Stimulated activated CD8-positive, alpha-beta memory T cell treated with anti-CD3 and anti-CD28 coated beads, Interleukin-12 subunit alpha, Interleukin-12 subunit beta, amount 100 ng/mL, for 1 hour (primary cell): ENCODE data around the gene RIN2.
"Not testable (repeated sequence)": the region's sequence is repeated elsewhere in the genome, so short reads cannot be mapped to it uniquely, and the experiment has no call there.

Experiments used
- DNase-seq: peaks from one replicate; pipeline ENCODE4 v3.0.0-alpha.2; 2020; ENCODE audit warnings: low read depth

Gene RIN2

GRCh38 chr20:19787366-19787765, 29.3 kb downstream of the RIN2 start:
- DNase-seq = no peak

GRCh38 chr20:19789009-19789408, 31.0 kb downstream of the RIN2 start:
- DNase-seq = no peak

GRCh38 chr20:19789446-19789845, 31.4 kb downstream of the RIN2 start:
- no peak for DNase-seq

GRCh38 chr20:19791887-19792286, 33.8 kb downstream of the RIN2 start:
- DNase-seq = no peak

GRCh38 chr20:19793716-19794115, 35.7 kb downstream of the RIN2 start:
- no peak for DNase-seq

- no peak for DNase-seq
These were observed 36.9 kb downstream of the RIN2 start for GRCh38 chr20:19794941-19795340.

GRCh38 chr20:19799325-19799724, 41.3 kb downstream of the RIN2 start:
- DNase-seq = no peak

GRCh38 chr20:19802099-19802491, 44.0 kb downstream of the RIN2 start:
- DNase-seq = no peak

- no peak for DNase-seq
These were observed 44.6 kb downstream of the RIN2 start for GRCh38 chr20:19802492-19803158.

- not testable (repeated sequence) for DNase-seq
These were observed 48.2 kb downstream of the RIN2 start for GRCh38 chr20:19806276-19806675.

- no peak for DNase-seq
These were observed 48.7 kb downstream of the RIN2 start for GRCh38 chr20:19806806-19807190.

- DNase-seq = no peak
These were observed 49.3 kb downstream of the RIN2 start for GRCh38 chr20:19807191-19807945.
